Measurements from ENCODE around the gene NEU1.
"Not testable (repeated sequence)": the region's sequence is repeated elsewhere in the genome, so short reads cannot be mapped to it uniquely, and the experiment has no call there.

The NEU1 gene

GRCh38 chr6:31862344-31863235 is at the start of gene NEU1:
NEU1 (minus strand) TSS chr6:31862821; CDS start chr6:31862776, 45 bp downstream.
- in situ Hi-C loops (cut with MboI; ENCODE audit: low sequenced_read_pairs, unreplicated experiment) = no loop called here
- TF ChIP-seq CTCF (IDR thresholded peaks at IDR 0.05; ENCODE audit: borderline replicate concordance, control extremely low read depth, extremely low read depth, insufficient read depth, missing control alignments) = no peak
- DNase-seq (ENCODE audit: low spot score) = peak; percentile 100

GRCh38 chr6:31911826-31912585 is 49.4 kb upstream of the NEU1 start:
- DNase-seq (ENCODE audit: low spot score) = no peak
- TF ChIP-seq CTCF (IDR thresholded peaks at IDR 0.05; ENCODE audit: borderline replicate concordance, control extremely low read depth, extremely low read depth, insufficient read depth, missing control alignments) = no peak
- in situ Hi-C loops (cut with MboI; ENCODE audit: low sequenced_read_pairs, unreplicated experiment) = no loop called here

- in situ Hi-C loops (cut with MboI; ENCODE audit: low sequenced_read_pairs, unreplicated experiment); DNase-seq (ENCODE audit: low spot score): not testable (repeated sequence)
Measured at GRCh38 chr6:31909298-31909697, 46.7 kb upstream of the NEU1 start.

GRCh38 chr6:31908791-31909190 is 46.2 kb upstream of the NEU1 start:
- DNase-seq (ENCODE audit: low spot score) = peak; percentile 68

GRCh38 chr6:31908255-31908654 is 45.6 kb upstream of the NEU1 start:
- in situ Hi-C loops (cut with MboI; ENCODE audit: low sequenced_read_pairs, unreplicated experiment); DNase-seq (ENCODE audit: low spot score): not testable (repeated sequence)

More at GRCh38 chr6:31908791-31909190, 46.2 kb upstream of the NEU1 start:
- in situ Hi-C loops (cut with MboI; ENCODE audit: low sequenced_read_pairs, unreplicated experiment) = no loop called here
- no peak for TF ChIP-seq CTCF (IDR thresholded peaks at IDR 0.05; ENCODE audit: borderline replicate concordance, control extremely low read depth, extremely low read depth, insufficient read depth, missing control alignments)

GRCh38 chr6:31907158-31907813 is 44.7 kb upstream of the NEU1 start:
- DNase-seq (ENCODE audit: low spot score) = no peak
- in situ Hi-C loops (cut with MboI; ENCODE audit: low sequenced_read_pairs, unreplicated experiment) = no loop called here
- TF ChIP-seq CTCF (IDR thresholded peaks at IDR 0.05; ENCODE audit: borderline replicate concordance, control extremely low read depth, extremely low read depth, insufficient read depth, missing control alignments) = no peak

GRCh38 chr6:31906727-31907126 is 44.1 kb upstream of the NEU1 start:
- DNase-seq (ENCODE audit: low spot score); in situ Hi-C loops (cut with MboI; ENCODE audit: low sequenced_read_pairs, unreplicated experiment): not testable (repeated sequence)

GRCh38 chr6:31906122-31906521 is 43.5 kb upstream of the NEU1 start:
- in situ Hi-C loops (cut with MboI; ENCODE audit: low sequenced_read_pairs, unreplicated experiment) = no loop called here
- no peak for TF ChIP-seq CTCF (IDR thresholded peaks at IDR 0.05; ENCODE audit: borderline replicate concordance, control extremely low read depth, extremely low read depth, insufficient read depth, missing control alignments)
- DNase-seq (ENCODE audit: low spot score) = no peak
